Right cardiac atrium (tissue), 5 donors: ENCODE measurements around the gene NCAPH2. TPM values are rescaled to one million over a fixed set of nuclear protein-coding genes. Genes with fewer than 3 reads are reported as not detected.

Experiments
- ATAC-seq, 2 donors: fragments of 200-7000 bp; cut with Tn5 transposase; one replicate each; pipeline versions ENCODE4 v1.8.0 to v1.9.1; 2020; ENCODE audit warnings: moderate library complexity in 2 of 2, mild to moderate bottlenecking in 1 of 2
- DNase-seq, 3 donors: peaks; one replicate each; pipeline ENCODE4 v3.0.0-alpha.2; 2020
- H3K27ac ChIP-seq: one replicate; pipeline ENCODE4 v1.5.1; 2013; ENCODE audit warnings: mild to moderate bottlenecking, low read length, control low read depth, moderate library complexity
- H3K27me3 ChIP-seq: one replicate; pipeline ENCODE4 v1.6.1; 2013; ENCODE audit not compliant: control insufficient read depth, insufficient read depth
- H3K4me1 ChIP-seq: one replicate; pipeline ENCODE4 v1.6.1; 2013; ENCODE audit warnings: low read length; ENCODE audit not compliant: control insufficient read depth, insufficient read depth
- H3K4me3 ChIP-seq: one replicate; pipeline ENCODE4 v1.5.1; 2013; ENCODE audit warnings: low read length, control low read depth
- H3K9me3 ChIP-seq: one replicate; pipeline ENCODE4 v1.6.1; 2013; ENCODE audit warnings: low read length; ENCODE audit not compliant: control insufficient read depth
- WGBS: extraction: QIAGEN DNeasy Blood & Tissue Kit; methylation state at CpG from one replicate; pipeline ENCODE4 v1.1.7; 2013; 5-methylcytosine and 5-hydroxymethylcytosine counted together
- intact Hi-C, 4 donors: fragments of 100-400 bp; cut with DNase I; formaldehyde crosslinking; loops; one replicate each; pipeline versions ENCODE4 v1.11.0 to v1.14.0; 2022 to 2023
- long read RNA-seq, 4 donors: library from polyadenylated mRNA; unstranded; transcript quantifications; one replicate each; pipeline ENCODE4 v2.0.0, GENCODE V29; 2020 to 2021
- polyA plus RNA-seq: library from polyadenylated mRNA; stranded (reverse); fragments of 200-250 nt; gene quantifications from one replicate; pipeline ENCODE4 v1.2.3, GENCODE V29; 2013
- total RNA-seq, 4 donors: library from RNA; stranded (reverse); fragmentation: NEBNext Ultra II Directional; extraction: Animal tissue kit (Norgen Biotek cat#: 25700); gene quantifications; one replicate each; pipeline ENCODE4 v1.2.1, GENCODE V29; 2021
- donor health status: healthy with polysubstance abuse.
- donor health status: DM: no; HTN: yes; CAD: no.
- donor health status: DM: no; HTN: no; CAD: no.
- donor health status: DM: no; HTN: yes; CAD: no; lungs with severe emphysema.
- donor health status: DM: yes; HTN: yes; CAD: no.

Gene NCAPH2
- 10 to 100 TPM; 23.3 to 35.0 (median 28.6) TPM for total RNA-seq
- 29.1 TPM for polyA plus RNA-seq
- long read RNA-seq, donor 1, transcript NCAPH2-205 (20 exons, 2,037 nt): major isoform, 68 of 91 reads
- long read RNA-seq, donor 1, transcript NCAPH2-201 (20 exons, 1,996 nt): minor isoform, 7 of 91 reads
- long read RNA-seq, donor 1, partial matches to known transcripts: 4 of 91 reads
- long read RNA-seq, donor 1, other reads (novel, unspliced or antisense): 10 of 91 reads
- long read RNA-seq, donor 2, transcript NCAPH2-205 (20 exons, 2,037 nt): major isoform, 34 of 58 reads
- long read RNA-seq, donor 2, transcript NCAPH2-201 (20 exons, 1,996 nt): minor isoform, 5 of 58 reads
- long read RNA-seq, donor 2, partial matches to known transcripts: 14 of 58 reads
- long read RNA-seq, donor 2, other reads (novel, unspliced or antisense): 4 of 58 reads
- long read RNA-seq, donor 3, transcript NCAPH2-205 (20 exons, 2,037 nt): major isoform, 253 of 346 reads
- long read RNA-seq, donor 3, transcript NCAPH2-201 (20 exons, 1,996 nt): minor isoform, 28 of 346 reads
- long read RNA-seq, donor 3, partial matches to known transcripts: 25 of 346 reads
- long read RNA-seq, donor 3, other reads (novel, unspliced or antisense): 39 of 346 reads
- long read RNA-seq, donor 4, transcript NCAPH2-205 (20 exons, 2,037 nt): major isoform, 18 of 34 reads
- long read RNA-seq, donor 4, partial matches to known transcripts: 3 of 34 reads
- long read RNA-seq, donor 4, other reads (novel, unspliced or antisense): 10 of 34 reads

GRCh38 chr22:50507991-50508884 is at the start of gene NCAPH2:
NCAPH2 (plus strand) TSS chr22:50508224; CDS start chr22:50508338, 114 bp downstream.
- WGBS: under 1% methylated on average over 74 of the region's 76 CpGs
- peak; percentile 97 to 98 (median 98) for DNase-seq
- ATAC-seq: peak; percentile 77 to 80
- Histone ChIP-seq H3K4me1 (no peaks in the 10 kb centered on the region), H3K27me3 (no peaks in the 10 kb centered on the region), H3K27ac (peak within 1 kb of the TSS; percentile 81), H3K4me3 (peak within 1 kb of the TSS; percentile 77), H3K9me3 (no peaks in the 10 kb centered on the region)
- intact Hi-C loops: loop anchor here in 2 of 4 donors (10.0 kb wide), 2 partner anchors 263 to 273 kb away; partner anchors contain the start of gene TUBGCP6 (in 1 of the 2)

DNA sequence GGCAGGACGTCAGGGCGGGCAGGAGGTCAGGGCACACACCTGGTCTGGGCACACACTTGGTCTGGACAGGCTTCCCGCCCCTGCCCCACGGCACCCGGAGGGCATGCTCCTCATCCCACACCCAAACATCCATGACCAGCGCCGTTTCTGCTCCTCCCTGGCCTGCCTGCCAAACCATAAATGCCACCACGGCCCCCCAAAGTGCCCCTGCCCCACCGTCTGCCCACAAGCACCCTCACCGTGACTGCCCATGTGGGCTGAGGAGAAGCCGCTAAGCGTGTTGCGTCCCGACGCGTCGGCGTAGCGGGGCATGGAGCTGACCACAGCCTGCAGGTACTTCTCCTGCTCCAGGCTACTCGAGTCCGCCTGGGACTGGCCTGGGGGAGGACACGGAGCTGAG is 49.0 kb upstream of the NCAPH2 start:
- Histone ChIP-seq H3K4me3 (no peak overlapping the region), H3K9me3 (no peaks in the 10 kb centered on the region)

DNA sequence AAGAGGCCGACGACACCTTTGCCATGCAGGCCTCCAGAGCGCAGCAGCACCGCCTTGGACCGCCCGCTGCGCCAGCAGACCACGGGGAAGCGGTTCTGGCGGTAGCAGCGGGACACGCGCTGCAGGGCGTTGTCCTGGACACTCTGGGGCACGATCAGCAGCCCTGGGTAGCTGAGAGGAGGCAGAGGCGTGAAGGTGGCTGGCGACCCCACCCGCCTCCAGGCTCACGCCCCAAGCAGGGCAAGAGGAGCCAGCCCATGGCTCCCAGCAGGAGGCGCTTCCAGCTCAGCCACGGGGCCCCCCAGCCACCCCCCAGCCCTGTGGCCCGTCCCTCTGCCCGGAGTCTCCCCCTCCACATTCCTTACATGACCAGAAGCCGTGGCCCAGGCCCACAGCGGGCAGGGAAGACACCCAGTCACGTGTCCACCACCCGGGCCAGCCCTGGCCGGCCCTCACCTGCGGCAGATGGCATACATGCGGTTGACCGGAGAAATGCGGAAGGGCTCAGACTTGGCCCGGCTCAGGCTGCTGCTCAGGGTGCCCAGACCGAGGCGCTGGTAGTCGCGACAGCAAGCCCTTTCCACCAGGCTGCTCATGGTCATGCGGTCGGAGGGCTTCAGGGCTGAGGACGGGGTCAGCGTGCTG is 48.4 kb upstream of the NCAPH2 start:
- Histone ChIP-seq H3K4me1 (no peaks in the 10 kb centered on the region), H3K9me3 (no peaks in the 10 kb centered on the region), H3K27me3 (no peaks in the 10 kb centered on the region), H3K27ac (no peak overlapping the region), H3K4me3 (no peak overlapping the region)
- ATAC-seq: no peak
- no peak for DNase-seq
- intact Hi-C loops: no loop called here
- WGBS: 92% methylated on average over 41 of the region's 41 CpGs

More for the DNA sequence above, 49.0 kb upstream of the NCAPH2 start:
- no peaks in the 10 kb centered on the region for H3K4me1 ChIP-seq
- WGBS: 91% methylated on average over 22 of the region's 22 CpGs
- intact Hi-C loops: no loop called here
- H3K27me3 ChIP-seq: no peaks in the 10 kb centered on the region
- ATAC-seq: no peak
- DNase-seq: no peak
- H3K27ac ChIP-seq: no peak overlapping the region

- WGBS: 97% methylated on average over 17 of the region's 17 CpGs
These were observed 47.1 kb upstream of the NCAPH2 start for GRCh38 chr22:50460938-50461337.

DNA sequence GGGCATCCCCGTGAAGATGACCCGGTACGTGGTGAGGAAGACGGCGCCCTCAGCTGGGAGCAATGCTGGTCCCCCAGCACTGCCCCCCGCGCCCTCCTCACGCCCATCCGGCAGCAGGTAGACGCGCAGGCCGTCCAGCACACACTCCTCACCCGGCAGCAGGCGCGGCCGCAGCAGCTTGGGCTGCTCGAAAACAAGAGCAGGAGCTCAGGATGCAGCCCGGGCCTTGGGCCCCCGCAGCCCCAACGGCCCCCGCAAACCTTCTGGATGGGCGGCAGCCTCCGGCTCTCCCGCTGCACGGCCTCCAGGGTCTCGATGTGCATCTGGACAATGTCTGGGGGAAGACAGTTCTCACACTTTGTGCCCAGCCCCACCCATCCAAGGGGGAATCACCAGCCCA is 46.5 kb upstream of the NCAPH2 start:
- DNase-seq (no peak), ATAC-seq (no peak)
- intact Hi-C loops: no loop called here
- Histone ChIP-seq H3K27me3 (no peaks in the 10 kb centered on the region), H3K9me3 (no peaks in the 10 kb centered on the region), H3K27ac (no peak overlapping the region), H3K4me1 (no peaks in the 10 kb centered on the region), H3K4me3 (no peak overlapping the region)
- 94% methylated on average over 26 of the region's 26 CpGs for WGBS

More at GRCh38 chr22:50460938-50461337, 47.1 kb upstream of the NCAPH2 start:
- Histone ChIP-seq H3K27ac (no peak overlapping the region), H3K27me3 (no peaks in the 10 kb centered on the region), H3K4me1 (no peaks in the 10 kb centered on the region), H3K9me3 (no peaks in the 10 kb centered on the region), H3K4me3 (no peak overlapping the region)
- DNase-seq (no peak), ATAC-seq (no peak)
- intact Hi-C loops: no loop called here

DNA sequence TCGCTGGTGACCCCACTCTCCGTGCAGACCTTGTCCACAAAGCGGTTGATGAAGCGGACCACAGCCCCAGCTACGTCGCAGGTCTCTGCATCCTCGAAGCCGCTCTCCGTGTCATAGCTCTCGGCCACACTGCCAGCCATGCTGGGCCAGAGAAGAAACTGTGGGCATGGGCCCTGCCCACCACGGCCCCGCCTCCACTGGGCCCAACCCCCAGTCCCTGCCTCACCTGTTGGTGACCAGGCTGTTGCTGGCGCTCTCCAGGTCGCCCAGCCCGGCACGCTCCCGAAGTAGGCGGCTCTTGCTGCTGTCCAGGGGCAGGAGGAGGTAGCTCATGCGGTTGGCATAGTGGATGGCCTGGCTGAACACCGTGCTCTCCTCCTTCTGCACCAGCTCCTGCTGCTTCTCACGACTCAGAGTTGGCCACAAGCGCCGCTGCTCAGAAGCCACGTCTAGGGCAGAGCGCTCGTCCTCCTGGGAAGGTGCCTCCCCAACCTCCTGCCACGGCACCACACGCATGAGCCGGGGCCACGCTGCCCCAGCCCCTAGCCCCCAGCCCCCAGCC is 46.0 kb upstream of the NCAPH2 start:
- intact Hi-C loops: no loop called here
- no peaks in the 10 kb centered on the region for H3K9me3 ChIP-seq
- DNase-seq: no peak
- no peaks in the 10 kb centered on the region for H3K4me1 ChIP-seq
- H3K27me3 ChIP-seq: no peaks in the 10 kb centered on the region
- no peak overlapping the region for H3K27ac ChIP-seq
- no peak overlapping the region for H3K4me3 ChIP-seq
- WGBS: 96% methylated on average over 30 of the region's 30 CpGs
- ATAC-seq: no peak

- ATAC-seq (no peak), DNase-seq (no peak)
- 93% methylated on average over 28 of the region's 28 CpGs for WGBS
- intact Hi-C loops: no loop called here
- Histone ChIP-seq H3K27me3 (no peaks in the 10 kb centered on the region), H3K9me3 (no peaks in the 10 kb centered on the region), H3K4me3 (no peak overlapping the region), H3K27ac (no peak overlapping the region), H3K4me1 (no peaks in the 10 kb centered on the region)
These were observed 44.7 kb upstream of the NCAPH2 start for GRCh38 chr22:50463188-50463900.

DNA sequence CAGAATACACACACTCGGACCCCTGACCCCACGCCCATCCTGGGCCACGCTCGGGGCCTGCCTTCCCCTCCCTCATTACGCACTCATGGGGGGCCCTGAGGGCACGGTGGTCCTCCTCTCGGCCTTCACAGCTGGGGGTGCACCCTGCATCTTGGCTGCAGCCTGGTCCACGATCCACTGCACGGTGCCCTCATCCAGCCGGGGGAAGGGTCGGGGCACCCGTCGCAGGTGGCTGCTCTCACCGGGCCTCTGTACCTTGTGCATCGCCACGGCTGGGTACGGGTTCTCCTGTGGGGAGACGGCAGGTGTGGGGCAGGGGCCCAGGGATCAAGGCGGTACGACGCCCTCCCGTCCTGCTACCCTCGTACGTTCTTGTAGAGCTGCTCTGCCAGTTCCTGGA is 43.6 kb upstream of the NCAPH2 start:
- H3K4me3 ChIP-seq: no peak overlapping the region
- H3K27ac ChIP-seq: no peak overlapping the region
- DNase-seq: no peak
- no peaks in the 10 kb centered on the region for H3K4me1 ChIP-seq
- WGBS: 89% methylated on average over 24 of the region's 24 CpGs
- H3K27me3 ChIP-seq: no peaks in the 10 kb centered on the region
- ATAC-seq: no peak
- intact Hi-C loops: no loop called here
- no peaks in the 10 kb centered on the region for H3K9me3 ChIP-seq

DNA sequence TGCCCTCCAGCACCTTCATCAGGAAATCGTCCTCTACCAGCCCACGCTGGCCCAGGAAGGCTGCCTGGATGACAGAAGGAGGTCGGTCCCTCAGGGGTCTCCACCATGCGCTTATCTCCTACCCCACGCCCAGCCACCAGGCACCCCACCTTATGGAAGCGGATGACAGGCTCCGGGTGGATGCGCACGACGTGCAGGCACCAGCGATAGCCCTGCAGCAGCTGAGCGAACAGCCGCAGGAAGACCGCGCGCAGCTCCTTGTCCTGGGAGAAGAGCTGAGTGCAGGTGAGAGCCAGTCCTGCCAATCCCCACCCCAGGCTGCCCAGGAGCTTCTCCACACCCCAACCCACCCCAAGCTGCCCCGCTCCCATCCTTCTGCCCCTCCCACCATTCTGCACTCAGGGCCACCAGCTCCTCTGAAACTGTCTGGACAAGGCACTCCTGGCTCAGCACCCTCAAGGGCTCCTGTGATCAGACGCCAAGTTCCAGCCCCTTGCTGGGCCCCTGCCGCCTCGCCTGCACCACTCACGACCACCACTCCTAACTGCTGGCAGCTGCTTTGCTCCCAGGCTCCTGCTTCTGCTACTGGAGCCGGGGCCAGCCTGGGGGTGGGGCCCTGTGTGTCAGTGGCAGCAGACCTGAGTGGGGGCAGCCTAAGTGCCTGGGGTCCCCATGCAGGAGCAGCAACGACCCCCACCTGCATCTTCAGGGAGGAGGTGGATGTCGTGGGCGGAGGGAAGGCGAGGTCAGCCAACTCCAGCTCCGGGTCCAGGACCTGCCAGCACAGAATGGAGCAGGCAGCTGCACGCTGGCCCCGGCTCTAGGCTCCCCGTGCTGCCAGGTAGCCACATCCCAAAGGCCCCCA is 42.7 kb upstream of the NCAPH2 start:
- Histone ChIP-seq H3K27me3 (no peaks in the 10 kb centered on the region), H3K4me1 (no peaks in the 10 kb centered on the region), H3K9me3 (no peaks in the 10 kb centered on the region), H3K4me3 (no peak overlapping the region), H3K27ac (no peak overlapping the region)
- 90% methylated on average over 30 of the region's 30 CpGs for WGBS
- no peak for ATAC-seq
- intact Hi-C loops: no loop called here
- DNase-seq: no peak
